ENCODE results near the gene OR4D9. TPM values are rescaled to one million over a fixed set of nuclear protein-coding genes. Genes with fewer than 3 reads are reported as not detected.

The OR4D9 gene
- total and polyA plus RNA-seq, 8 donors = under 0.01 TPM; not detected in 7

GRCh38 chr11:59520741-59521140 is 9.4 kb downstream of the OR4D9 start:
- intact Hi-C loops (cut with DNase I; ENCODE audit: low total_unique reads) = no loop called here
- WGBS, 5 donors = 69 to 84% (median 79%) methylated on average over 5 of the region's 5 CpGs
- Histone ChIP-seq H3K27ac (no peak overlapping the region), H3K9me3 (no peaks in the 10 kb centered on the region), H3K27me3 (no peaks in the 10 kb centered on the region), H3K4me3 (no peak overlapping the region), H3K36me3 (no peaks in the 10 kb centered on the region), H3K4me1 (no peaks in the 10 kb centered on the region)
- no peak for TF ChIP-seq POLR2A (IDR thresholded peaks at IDR 0.05)
- no peak for TF ChIP-seq EP300 (IDR thresholded peaks at IDR 0.05)
- TF ChIP-seq POLR2AphosphoS5 (IDR thresholded peaks at IDR 0.05) = no peak
- no peak for DNase-seq

- Histone ChIP-seq H3K27me3 (no peaks in the 10 kb centered on the region), H3K27ac (no peak overlapping the region), H3K9me3 (no peaks in the 10 kb centered on the region), H3K36me3 (no peaks in the 10 kb centered on the region), H3K4me1 (no peaks in the 10 kb centered on the region), H3K4me3 (no peak overlapping the region)
- 4 to 50% (median 30%) methylated on average over 1 of the region's 1 CpG for WGBS, 5 donors
- intact Hi-C loops (cut with DNase I; ENCODE audit: low total_unique reads) = no loop called here
- TF ChIP-seq, protein P1, sequence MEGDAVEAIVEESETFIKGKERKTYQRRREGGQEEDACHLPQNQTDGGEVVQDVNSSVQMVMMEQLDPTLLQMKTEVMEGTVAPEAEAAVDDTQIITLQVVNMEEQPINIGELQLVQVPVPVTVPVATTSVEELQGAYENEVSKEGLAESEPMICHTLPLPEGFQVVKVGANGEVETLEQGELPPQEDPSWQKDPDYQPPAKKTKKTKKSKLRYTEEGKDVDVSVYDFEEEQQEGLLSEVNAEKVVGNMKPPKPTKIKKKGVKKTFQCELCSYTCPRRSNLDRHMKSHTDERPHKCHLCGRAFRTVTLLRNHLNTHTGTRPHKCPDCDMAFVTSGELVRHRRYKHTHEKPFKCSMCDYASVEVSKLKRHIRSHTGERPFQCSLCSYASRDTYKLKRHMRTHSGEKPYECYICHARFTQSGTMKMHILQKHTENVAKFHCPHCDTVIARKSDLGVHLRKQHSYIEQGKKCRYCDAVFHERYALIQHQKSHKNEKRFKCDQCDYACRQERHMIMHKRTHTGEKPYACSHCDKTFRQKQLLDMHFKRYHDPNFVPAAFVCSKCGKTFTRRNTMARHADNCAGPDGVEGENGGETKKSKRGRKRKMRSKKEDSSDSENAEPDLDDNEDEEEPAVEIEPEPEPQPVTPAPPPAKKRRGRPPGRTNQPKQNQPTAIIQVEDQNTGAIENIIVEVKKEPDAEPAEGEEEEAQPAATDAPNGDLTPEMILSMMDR (IDR thresholded peaks at IDR 0.05) = no peak
- TF ChIP-seq POLR2AphosphoS5 (IDR thresholded peaks at IDR 0.05) (no peak), POLR2A (IDR thresholded peaks at IDR 0.05) (no peak), EP300 (IDR thresholded peaks at IDR 0.05) (no peak)
- no peak for DNase-seq
Measured at GRCh38 chr11:59523541-59523940, 12.2 kb downstream of the OR4D9 start.

- Histone ChIP-seq H3K27ac (no peak overlapping the region), H3K36me3 (no peaks in the 10 kb centered on the region), H3K4me1 (no peaks in the 10 kb centered on the region), H3K4me3 (no peak overlapping the region), H3K27me3 (no peaks in the 10 kb centered on the region), H3K9me3 (no peaks in the 10 kb centered on the region)
- WGBS, 5 donors = 59 to 80% (median 67%) methylated on average over 7 of the region's 7 CpGs
- intact Hi-C loops (cut with DNase I; ENCODE audit: low total_unique reads) = no loop called here
- no peak for DNase-seq
- TF ChIP-seq EP300 (IDR thresholded peaks at IDR 0.05) (no peak), POLR2AphosphoS5 (IDR thresholded peaks at IDR 0.05) (no peak), POLR2A (IDR thresholded peaks at IDR 0.05) (no peak)
- TF ChIP-seq, protein P1 (IDR thresholded peaks at IDR 0.05) = no peak
Measured at GRCh38 chr11:59528711-59529110, 17.4 kb downstream of the OR4D9 start.

GRCh38 chr11:59532620-59533019 is 21.3 kb downstream of the OR4D9 start:
- DNase-seq = no peak
- Histone ChIP-seq H3K4me3 (no peak overlapping the region), H3K36me3 (no peaks in the 10 kb centered on the region), H3K27ac (no peak overlapping the region), H3K4me1 (peaks cover 7 to 15% (median 11%) of the 10 kb centered on the region in 4 donors), H3K9me3 (no peaks in the 10 kb centered on the region), H3K27me3 (no peaks in the 10 kb centered on the region)
- intact Hi-C loops (cut with DNase I; ENCODE audit: low total_unique reads) = no loop called here
- TF ChIP-seq POLR2AphosphoS5 (IDR thresholded peaks at IDR 0.05) (no peak), EP300 (IDR thresholded peaks at IDR 0.05) (no peak), POLR2A (IDR thresholded peaks at IDR 0.05) (no peak)
- TF ChIP-seq, protein P1 (IDR thresholded peaks at IDR 0.05) = no peak
- 71 to 94% (median 81%) methylated on average over 2 of the region's 2 CpGs for whole genome bisulfite sequencing, 5 donors

- intact Hi-C loops (cut with DNase I; ENCODE audit: low total_unique reads) = no loop called here
- Histone ChIP-seq H3K9me3 (no peaks in the 10 kb centered on the region), H3K27me3 (no peaks in the 10 kb centered on the region), H3K27ac (no peak overlapping the region), H3K36me3 (no peaks in the 10 kb centered on the region), H3K4me1 (peaks cover 12 to 20% (median 14%) of the 10 kb centered on the region in 4 donors), H3K4me3 (no peak overlapping the region)
- WGBS, 5 donors = 77 to 95% (median 87%) methylated on average over 1 of the region's 1 CpG
- no peak for DNase-seq
- no peak for TF ChIP-seq POLR2A (IDR thresholded peaks at IDR 0.05)
Measured at GRCh38 chr11:59534676-59535075, 23.3 kb downstream of the OR4D9 start.

Data from stomach (tissue), 9 donors.